Neuronal stem cell (in vitro differentiated cells): ENCODE results near the gene KISS1.

Source experiments
- DNase-seq: peaks from one replicate; pipeline ENCODE4 v3.0.0-alpha.2; 2013; ENCODE audit warnings: low spot score
- H2AFZ ChIP-seq: one replicate; pipeline ENCODE4 v1.6.1; 2013; ENCODE audit warnings: mild to moderate bottlenecking, low read length, inconsistent platforms
- H2AK5ac ChIP-seq: 2 replicates; pipeline ENCODE4 v1.6.1; 2013; ENCODE audit warnings: low read depth, mild to moderate bottlenecking, inconsistent platforms, low read length, moderate library complexity, mixed read lengths
- H2BK120ac ChIP-seq: 2 replicates; pipeline ENCODE4 v1.6.1; 2013; ENCODE audit warnings: low read depth, mild to moderate bottlenecking, inconsistent platforms, low read length, moderate library complexity, mixed read lengths
- H2BK12ac ChIP-seq: one replicate; pipeline ENCODE4 v1.6.1; 2013; ENCODE audit warnings: low read length, inconsistent platforms
- H2BK15ac ChIP-seq: 2 replicates; pipeline ENCODE4 v1.6.1; 2013; ENCODE audit warnings: mild to moderate bottlenecking, low read length, inconsistent platforms, mixed read lengths
- H2BK5ac ChIP-seq: one replicate; pipeline ENCODE4 v1.6.1; 2013; ENCODE audit warnings: inconsistent platforms, mild to moderate bottlenecking, low read length, moderate library complexity
- H3K14ac ChIP-seq: one replicate; pipeline ENCODE4 v1.6.1; 2013; ENCODE audit warnings: low read length, inconsistent platforms
- H3K18ac ChIP-seq: 2 replicates; pipeline ENCODE4 v1.6.1; 2013; ENCODE audit warnings: low read length, inconsistent platforms
- H3K23ac ChIP-seq: 2 replicates; pipeline ENCODE4 v1.6.1; 2013; ENCODE audit warnings: low read depth, mild to moderate bottlenecking, mixed read lengths, low read length, inconsistent platforms; ENCODE audit not compliant: poor library complexity
- H3K27ac ChIP-seq: replicated peaks from 3 replicates; pipeline ENCODE4 v1.5.1; 2013; ENCODE audit warnings: low read length, inconsistent platforms
- H3K27me3 ChIP-seq, 3 experiments: 2 replicates each; pipeline ENCODE4 v1.6.1; 2013; ENCODE audit warnings: low read length in 3 of 3, mild to moderate bottlenecking in 2 of 3, inconsistent platforms in 1 of 3, low read depth in 1 of 3, mixed read lengths in 1 of 3, moderate library complexity in 1 of 3; ENCODE audit not compliant: control insufficient read depth in 3 of 3, insufficient read depth in 3 of 3
- H3K36me3 ChIP-seq, 2 donors: replicated peaks in 1 of 2; 2 replicates each; pipeline ENCODE4 v1.6.1; 2013; ENCODE audit warnings: low read length in 2 of 2; ENCODE audit not compliant: control insufficient read depth in 2 of 2, insufficient read depth in 2 of 2
- H3K4ac ChIP-seq: 2 replicates; pipeline ENCODE4 v1.6.1; 2013; ENCODE audit warnings: inconsistent platforms, mild to moderate bottlenecking, low read length, moderate library complexity
- H3K4me1 ChIP-seq, 2 donors: 1 replicate in 1 of 2; 2 replicates in 1 of 2; pipeline ENCODE4 v1.6.1; 2013; ENCODE audit warnings: low read length in 2 of 2, low read depth in 1 of 2; ENCODE audit not compliant: control insufficient read depth in 2 of 2, insufficient read depth in 1 of 2
- H3K4me2 ChIP-seq: one replicate; pipeline ENCODE4 v1.6.1; 2013; ENCODE audit warnings: mild to moderate bottlenecking, low read length, inconsistent platforms; ENCODE audit not compliant: insufficient read depth, poor library complexity, severe bottlenecking
- H3K4me3 ChIP-seq, 2 donors: 2 replicates each; pipeline ENCODE4 v1.5.1; 2013; ENCODE audit warnings: low read length in 2 of 2, mild to moderate bottlenecking in 2 of 2, inconsistent platforms in 1 of 2, moderate library complexity in 1 of 2
- H3K79me1 ChIP-seq: one replicate; pipeline ENCODE4 v1.6.1; 2013; ENCODE audit warnings: low read depth, mild to moderate bottlenecking, inconsistent platforms, low read length, moderate library complexity
- H3K9ac ChIP-seq: one replicate; pipeline ENCODE4 v1.6.1; 2013; ENCODE audit warnings: mild to moderate bottlenecking, low read depth, low read length, inconsistent platforms; ENCODE audit not compliant: poor library complexity
- H3K9me3 ChIP-seq, 2 donors: replicated peaks in 1 of 2; 2 replicates each; pipeline versions ENCODE3 to v1.6.1; 2013; ENCODE audit warnings: low read length in 2 of 2, mild to moderate bottlenecking in 2 of 2, inconsistent platforms in 1 of 2, low read depth in 1 of 2, mixed read lengths in 1 of 2, moderate library complexity in 1 of 2; ENCODE audit not compliant: control insufficient read depth in 2 of 2, insufficient read depth in 1 of 2
- H4K8ac ChIP-seq: one replicate; pipeline ENCODE4 v1.6.1; 2013; ENCODE audit warnings: low read depth, mild to moderate bottlenecking, inconsistent platforms, low read length, moderate library complexity
- H4K91ac ChIP-seq: one replicate; pipeline ENCODE4 v1.6.1; 2013; ENCODE audit warnings: low read length, low read depth, mild to moderate bottlenecking, inconsistent platforms; ENCODE audit not compliant: poor library complexity
- WGBS, 2 donors: extraction: QIAGEN DNeasy Blood & Tissue Kit; methylation state at CpG; one replicate each; pipeline ENCODE4 v1.1.7; 2013; ENCODE audit warnings: missing lambda C conversion rate in 2 of 2, mixed read lengths in 1 of 2; ENCODE audit not compliant: insufficient read length in 2 of 2, insufficient replicate concordance in 1 of 2; ENCODE audit errors: extremely low coverage in 2 of 2; 5-methylcytosine and 5-hydroxymethylcytosine counted together

Gene KISS1

GRCh38 chr1:204202481-204202880 lies 6.2 kb upstream of the KISS1 start:
- Histone ChIP-seq H2BK120ac (no peak overlapping the region), H4K91ac (no peak overlapping the region), H3K14ac (no peak overlapping the region), H3K4me2 (no peak overlapping the region), H2BK5ac (no peak overlapping the region), H3K4ac (no peak overlapping the region), H3K79me1 (no peaks in the 10 kb centered on the region), H3K27me3 (peaks cover 0 to 84% (median 0%) of the 10 kb centered on the region in 3 experiments), H3K23ac (no peak overlapping the region), H2AK5ac (no peak overlapping the region), H2BK12ac (no peak overlapping the region), H3K9me3 (no peaks in the 10 kb centered on the region), H3K9ac (no peak overlapping the region), H3K4me3 (no peak overlapping the region), H3K4me1 (peaks cover 0 to 2% of the 10 kb centered on the region in 2 donors), H3K18ac (no peak overlapping the region), H3K27ac (no peak overlapping the region), H4K8ac (no peak overlapping the region), H3K36me3 (no peaks in the 10 kb centered on the region), H2AFZ (no peak overlapping the region), H2BK15ac (no peak overlapping the region)
- no CpG with 5 or more reads among the region's 4 CpGs for WGBS, 2 donors
- no peak for DNase-seq

GRCh38 chr1:204201348-204202040 lies 5.2 kb upstream of the KISS1 start:
- no peaks in the 10 kb centered on the region for H3K9me3 ChIP-seq
- H4K91ac ChIP-seq = no peak overlapping the region
- H3K27me3 ChIP-seq = peaks cover 0 to 87% (median 0%) of the 10 kb centered on the region in 3 experiments
- H3K4ac ChIP-seq = no peak overlapping the region
- H2BK5ac ChIP-seq = no peak overlapping the region
- no peak overlapping the region for H3K23ac ChIP-seq
- no peak overlapping the region for H2AK5ac ChIP-seq
- no peak overlapping the region for H2AFZ ChIP-seq
- no peak overlapping the region for H3K9ac ChIP-seq
- H4K8ac ChIP-seq = no peak overlapping the region
- no peak overlapping the region for H2BK15ac ChIP-seq
- no peaks in the 10 kb centered on the region for H3K79me1 ChIP-seq
- no peak overlapping the region for H2BK12ac ChIP-seq
- no peak overlapping the region for H2BK120ac ChIP-seq
- H3K27ac ChIP-seq = no peak overlapping the region
- peaks cover 0 to 2% of the 10 kb centered on the region in 2 donors for H3K4me1 ChIP-seq
- DNase-seq = no peak
- no peak overlapping the region for H3K18ac ChIP-seq
- WGBS, 2 donors = no CpG with 5 or more reads among the region's 12 CpGs
- H3K14ac ChIP-seq = no peak overlapping the region
- no peak overlapping the region for H3K4me3 ChIP-seq
- no peaks in the 10 kb centered on the region for H3K36me3 ChIP-seq
- H3K4me2 ChIP-seq = no peak overlapping the region

GRCh38 chr1:204199579-204199978 lies 3.3 kb upstream of the KISS1 start:
- no peak overlapping the region for H2BK5ac ChIP-seq
- H3K4me3 ChIP-seq = no peak overlapping the region
- H3K23ac ChIP-seq = no peak overlapping the region
- no peak overlapping the region for H2AFZ ChIP-seq
- H4K8ac ChIP-seq = no peak overlapping the region
- no peak overlapping the region for H3K9ac ChIP-seq
- no peak overlapping the region for H4K91ac ChIP-seq
- no peak overlapping the region for H2BK120ac ChIP-seq
- H2AK5ac ChIP-seq = no peak overlapping the region
- no peak overlapping the region for H2BK12ac ChIP-seq
- H3K4me1 ChIP-seq = peaks cover 2 to 7% of the 10 kb centered on the region in 2 donors
- peaks cover 0 to 83% (median 4%) of the 10 kb centered on the region in 3 experiments for H3K27me3 ChIP-seq
- no peak overlapping the region for H3K4me2 ChIP-seq
- H3K79me1 ChIP-seq = peaks cover 2% of the 10 kb centered on the region
- H3K14ac ChIP-seq = peak overlapping the region; percentile 39
- H3K27ac ChIP-seq = no peak overlapping the region
- peaks cover 0 to 4% of the 10 kb centered on the region in 2 donors for H3K9me3 ChIP-seq
- no CpG with 5 or more reads among the region's 9 CpGs for WGBS, 2 donors
- no peak overlapping the region for H2BK15ac ChIP-seq
- DNase-seq = no peak
- H3K18ac ChIP-seq = no peak overlapping the region
- no peaks in the 10 kb centered on the region for H3K36me3 ChIP-seq
- no peak overlapping the region for H3K4ac ChIP-seq

- H3K18ac ChIP-seq = no peak overlapping the region
- H2BK15ac ChIP-seq = no peak overlapping the region
- peaks cover 4 to 7% of the 10 kb centered on the region in 2 donors for H3K4me1 ChIP-seq
- H3K4ac ChIP-seq = no peak overlapping the region
- no peak overlapping the region for H3K27ac ChIP-seq
- no peak overlapping the region for H4K91ac ChIP-seq
- H3K79me1 ChIP-seq = peaks cover 2% of the 10 kb centered on the region
- H3K23ac ChIP-seq = no peak overlapping the region
- WGBS, 2 donors = no CpG with 5 or more reads among the region's 18 CpGs
- peak overlapping the region; percentile 56 for H2BK120ac ChIP-seq
- H3K14ac ChIP-seq = no peak overlapping the region
- H2AK5ac ChIP-seq = no peak overlapping the region
- H3K9me3 ChIP-seq = peaks cover 0 to 4% of the 10 kb centered on the region in 2 donors
- H3K36me3 ChIP-seq = no peaks in the 10 kb centered on the region
- DNase-seq = no peak
- H2AFZ ChIP-seq = no peak overlapping the region
- H2BK5ac ChIP-seq = no peak overlapping the region
- H3K4me2 ChIP-seq = no peak overlapping the region
- no peak overlapping the region for H3K9ac ChIP-seq
- H3K4me3 ChIP-seq = no peak overlapping the region
- no peak overlapping the region for H4K8ac ChIP-seq
- peaks cover 0 to 75% (median 4%) of the 10 kb centered on the region in 3 experiments for H3K27me3 ChIP-seq
- no peak overlapping the region for H2BK12ac ChIP-seq
Observed at GRCh38 chr1:204198348-204199340, 2.4 kb upstream of the KISS1 start.
